Measurements from ENCODE around the gene EPB42. TPM values are rescaled to one million over a fixed set of nuclear protein-coding genes. Genes with fewer than 3 reads are reported as not detected.
"Not testable (repeated sequence)": the region's sequence is repeated elsewhere in the genome, so short reads cannot be mapped to it uniquely, and the experiment has no call there.

EPB42 gene
- total and polyA plus RNA-seq, 2 of the 4 experiments (the other 2 are of a cell fraction): not detected

DNA sequence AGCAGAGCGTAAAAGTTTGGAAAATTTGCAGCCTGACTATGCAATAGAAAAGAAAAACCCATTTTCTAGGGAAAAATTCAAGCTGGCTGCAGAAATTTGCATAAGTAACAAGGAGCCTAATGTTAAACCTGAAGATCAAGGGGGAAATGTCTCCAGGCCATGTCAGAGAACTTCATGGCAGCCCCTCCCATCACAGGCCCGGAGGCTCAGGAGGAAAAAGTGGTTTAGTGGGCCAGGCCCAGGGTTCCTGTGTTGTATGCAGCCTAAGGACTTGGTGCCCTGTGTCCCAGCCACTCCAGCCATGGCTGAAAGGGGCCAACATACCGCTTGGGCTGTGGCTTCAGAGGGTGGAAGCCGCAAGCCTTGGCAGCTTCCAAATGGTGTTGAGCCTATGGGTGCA, 22.3 kb downstream of the EPB42 start:
- CTCF ChIA-PET; POLR2A ChIA-PET (ENCODE audit: unreplicated experiment); H3K4me3 ChIP-seq (ENCODE audit: insufficient read depth, low read depth, low read length): not testable (repeated sequence)

GRCh38 chr15:43197773-43198172, 23.0 kb downstream of the EPB42 start:
- H3K27ac ChIP-seq (ENCODE audit: insufficient read depth, low read length); intact Hi-C loops (cut with micrococcal nuclease); H3K4ac ChIP-seq (ENCODE audit: low read depth, low read length); H4K8ac ChIP-seq (ENCODE audit: low read depth in 2 of 2, low read length in 2 of 2); H3K9ac ChIP-seq (ENCODE audit: low read depth, low read length); H3K79me1 ChIP-seq (ENCODE audit: low read depth in 1 of 2, low read length in 2 of 2); H2AFZ ChIP-seq (replicated peaks; ENCODE audit: low read length, poor library complexity); H3K4me2 ChIP-seq (ENCODE audit: low read depth, low read length); H3K9me1 ChIP-seq (ENCODE audit: insufficient read depth, low read length); BruUV-seq (replicated peaks); H3K4me1 ChIP-seq (ENCODE audit: control insufficient read depth, insufficient read depth, low read length); dilution Hi-C loops (cut with HindIII; ENCODE audit: low sequenced_read_pairs, unreplicated experiment); H2AK9ac ChIP-seq (replicated peaks; ENCODE audit: low read depth, low read length, poor library complexity); H3K4me3 ChIP-seq (ENCODE audit: insufficient read depth, low read depth, low read length); H2AK5ac ChIP-seq (ENCODE audit: low read depth, low read length); DNase-seq; H2BK120ac ChIP-seq (ENCODE audit: low read depth, low read length); POLR2A ChIA-PET (ENCODE audit: unreplicated experiment); H2BK5ac ChIP-seq (ENCODE audit: low read depth, low read length, poor library complexity, severe bottlenecking); ATAC-seq (ENCODE audit: low read depth); H4K91ac ChIP-seq (ENCODE audit: insufficient read depth, low read depth, low read length); H2BK15ac ChIP-seq (ENCODE audit: low read depth, low read length); H2BK20ac ChIP-seq (ENCODE audit: low read depth, low read length); H4K20me1 ChIP-seq (ENCODE audit: insufficient read depth, low read length); in situ Hi-C loops (cut with MboI; ENCODE audit: low sequenced_read_pairs); H4K5ac ChIP-seq (ENCODE audit: low read depth, low read length); H3K18ac ChIP-seq (ENCODE audit: low read depth, low read length); H3K27me3 ChIP-seq (ENCODE audit: control insufficient read depth, insufficient read depth, low read length); H3K23ac ChIP-seq (ENCODE audit: low read depth, low read length); H3K9me3 ChIP-seq (ENCODE audit: control insufficient read depth, insufficient read depth, low read length); H3K14ac ChIP-seq (replicated peaks; ENCODE audit: low read depth, low read length); H3K56ac ChIP-seq (ENCODE audit: extremely low read depth, insufficient read depth, low read length): not testable (repeated sequence)
- H3K36me3 ChIP-seq (ENCODE audit: control insufficient read depth, insufficient read depth, low read length): peaks cover 17% of the 10 kb centered on the region
- 86% methylated on average over 1 of the region's 3 CpGs; no CpG with 5 or more reads in 1 of the 2 experiments for WGBS, 2 experiments (ENCODE audit: extremely low coverage in 2 of 2, insufficient read length in 1 of 2)
- CTCF ChIA-PET: interaction anchor here (0.6 kb wide), 1 partner anchor 24 kb away, joined by 7 read pairs; no protein-coding TSS in a partner anchor

More for the DNA sequence above, 22.3 kb downstream of the EPB42 start:
- H2BK120ac ChIP-seq (ENCODE audit: low read depth, low read length); H4K5ac ChIP-seq (ENCODE audit: low read depth, low read length); H4K8ac ChIP-seq (ENCODE audit: low read depth in 2 of 2, low read length in 2 of 2); H2AK9ac ChIP-seq (replicated peaks; ENCODE audit: low read depth, low read length, poor library complexity); H3K14ac ChIP-seq (replicated peaks; ENCODE audit: low read depth, low read length); H3K23ac ChIP-seq (ENCODE audit: low read depth, low read length); H3K9ac ChIP-seq (ENCODE audit: low read depth, low read length); H3K4ac ChIP-seq (ENCODE audit: low read depth, low read length); ATAC-seq (ENCODE audit: low read depth); H3K9me3 ChIP-seq (ENCODE audit: control insufficient read depth, insufficient read depth, low read length); DNase-seq; H4K91ac ChIP-seq (ENCODE audit: insufficient read depth, low read depth, low read length); H2BK15ac ChIP-seq (ENCODE audit: low read depth, low read length); H2AFZ ChIP-seq (replicated peaks; ENCODE audit: low read length, poor library complexity); H3K18ac ChIP-seq (ENCODE audit: low read depth, low read length); H3K56ac ChIP-seq (ENCODE audit: extremely low read depth, insufficient read depth, low read length); H4K20me1 ChIP-seq (ENCODE audit: insufficient read depth, low read length); H2BK5ac ChIP-seq (ENCODE audit: low read depth, low read length, poor library complexity, severe bottlenecking); H3K27ac ChIP-seq (ENCODE audit: insufficient read depth, low read length); H2BK20ac ChIP-seq (ENCODE audit: low read depth, low read length); intact Hi-C loops (cut with micrococcal nuclease); H3K79me1 ChIP-seq (ENCODE audit: low read depth in 1 of 2, low read length in 2 of 2); H3K4me2 ChIP-seq (ENCODE audit: low read depth, low read length); H2AK5ac ChIP-seq (ENCODE audit: low read depth, low read length); dilution Hi-C loops (cut with HindIII; ENCODE audit: low sequenced_read_pairs, unreplicated experiment); in situ Hi-C loops (cut with MboI; ENCODE audit: low sequenced_read_pairs); H3K9me1 ChIP-seq (ENCODE audit: insufficient read depth, low read length); H3K4me1 ChIP-seq (ENCODE audit: control insufficient read depth, insufficient read depth, low read length); BruUV-seq (replicated peaks): not testable (repeated sequence)
- 84% methylated on average over 2 of the region's 4 CpGs; no CpG with 5 or more reads in 1 of the 2 experiments for WGBS, 2 experiments (ENCODE audit: extremely low coverage in 2 of 2, insufficient read length in 1 of 2)
- Histone ChIP-seq H3K27me3 (ENCODE audit: control insufficient read depth, insufficient read depth, low read length) (peaks cover 12% of the 10 kb centered on the region), H3K36me3 (ENCODE audit: control insufficient read depth, insufficient read depth, low read length) (peaks cover 12% of the 10 kb centered on the region)

Data from IMR-90 (cell line).